Mesothelial cell of epicardium (in vitro differentiated cells): ENCODE results near the gene SRP9. TPM values are rescaled to one million over a fixed set of nuclear protein-coding genes. Genes with fewer than 3 reads are reported as not detected.
"Not testable (repeated sequence)": the region's sequence is repeated elsewhere in the genome, so short reads cannot be mapped to it uniquely, and the experiment has no call there.

Experiments used
- DNase-seq, 2 experiments: peaks; one replicate each; pipeline ENCODE4 v3.0.0; 2021; ENCODE audit warnings: low spot score in 2 of 2; ENCODE audit not compliant: unreplicated experiment in 2 of 2
- H3K27ac Mint-ChIP-seq: 2 replicates; pipeline ENCODE4 v1.8.0; 2021; ENCODE audit warnings: mixed read lengths
- H3K27me3 Mint-ChIP-seq: 2 replicates; pipeline ENCODE4 v1.8.0; 2021; ENCODE audit warnings: low read depth, mixed read lengths
- H3K36me3 Mint-ChIP-seq: 2 replicates; pipeline ENCODE4 v1.8.0; 2021; ENCODE audit warnings: mixed read lengths
- H3K4me1 Mint-ChIP-seq: 2 replicates; pipeline ENCODE4 v1.8.0; 2021; ENCODE audit warnings: mixed read lengths
- H3K4me3 Mint-ChIP-seq: 2 replicates; pipeline ENCODE4 v1.8.0; 2021; ENCODE audit warnings: mild to moderate bottlenecking, moderate library complexity, mixed read lengths
- H3K9me3 Mint-ChIP-seq: 2 replicates; pipeline ENCODE4 v1.8.0; 2021; ENCODE audit warnings: mixed read lengths
- total RNA-seq: library from RNA; stranded (reverse); gene quantifications from 3 replicates; pipeline ENCODE4 v1.2.1, GENCODE V29; 2021
- TF ChIP-seq, protein P1 (sequence below): fragments of 200-600 bp; sonication (generic); IDR thresholded peaks from one replicate; pipeline ENCODE4 v1.5.0; 2021; ENCODE audit warnings: antibody characterized with exemption; ENCODE audit not compliant: unreplicated experiment

SRP9 gene
- total RNA-seq, 1 donor from 2014 or later: 251 TPM

GRCh38 chr1:225812488-225813213, 35.0 kb downstream of the SRP9 start:
- H3K4me3 Mint-ChIP-seq: no peak overlapping the region
- no peaks in the 10 kb centered on the region for H3K9me3 Mint-ChIP-seq
- peaks cover 48% of the 10 kb centered on the region for H3K4me1 Mint-ChIP-seq
- no peaks in the 10 kb centered on the region for H3K27me3 Mint-ChIP-seq
- no peaks in the 10 kb centered on the region for H3K36me3 Mint-ChIP-seq
- TF ChIP-seq, protein P1, sequence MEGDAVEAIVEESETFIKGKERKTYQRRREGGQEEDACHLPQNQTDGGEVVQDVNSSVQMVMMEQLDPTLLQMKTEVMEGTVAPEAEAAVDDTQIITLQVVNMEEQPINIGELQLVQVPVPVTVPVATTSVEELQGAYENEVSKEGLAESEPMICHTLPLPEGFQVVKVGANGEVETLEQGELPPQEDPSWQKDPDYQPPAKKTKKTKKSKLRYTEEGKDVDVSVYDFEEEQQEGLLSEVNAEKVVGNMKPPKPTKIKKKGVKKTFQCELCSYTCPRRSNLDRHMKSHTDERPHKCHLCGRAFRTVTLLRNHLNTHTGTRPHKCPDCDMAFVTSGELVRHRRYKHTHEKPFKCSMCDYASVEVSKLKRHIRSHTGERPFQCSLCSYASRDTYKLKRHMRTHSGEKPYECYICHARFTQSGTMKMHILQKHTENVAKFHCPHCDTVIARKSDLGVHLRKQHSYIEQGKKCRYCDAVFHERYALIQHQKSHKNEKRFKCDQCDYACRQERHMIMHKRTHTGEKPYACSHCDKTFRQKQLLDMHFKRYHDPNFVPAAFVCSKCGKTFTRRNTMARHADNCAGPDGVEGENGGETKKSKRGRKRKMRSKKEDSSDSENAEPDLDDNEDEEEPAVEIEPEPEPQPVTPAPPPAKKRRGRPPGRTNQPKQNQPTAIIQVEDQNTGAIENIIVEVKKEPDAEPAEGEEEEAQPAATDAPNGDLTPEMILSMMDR: no peak
- H3K27ac Mint-ChIP-seq: peak overlapping the region; percentile 50
- no peak for DNase-seq

GRCh38 chr1:225813214-225813964, 35.8 kb downstream of the SRP9 start:
- DNase-seq: no peak
- no peaks in the 10 kb centered on the region for H3K27me3 Mint-ChIP-seq
- no peak overlapping the region for H3K4me3 Mint-ChIP-seq
- H3K9me3 Mint-ChIP-seq: no peaks in the 10 kb centered on the region
- H3K36me3 Mint-ChIP-seq: no peaks in the 10 kb centered on the region
- peaks cover 53% of the 10 kb centered on the region for H3K4me1 Mint-ChIP-seq
- peak overlapping the region; percentile 53 for H3K27ac Mint-ChIP-seq
- TF ChIP-seq, protein P1: no peak

DNA sequence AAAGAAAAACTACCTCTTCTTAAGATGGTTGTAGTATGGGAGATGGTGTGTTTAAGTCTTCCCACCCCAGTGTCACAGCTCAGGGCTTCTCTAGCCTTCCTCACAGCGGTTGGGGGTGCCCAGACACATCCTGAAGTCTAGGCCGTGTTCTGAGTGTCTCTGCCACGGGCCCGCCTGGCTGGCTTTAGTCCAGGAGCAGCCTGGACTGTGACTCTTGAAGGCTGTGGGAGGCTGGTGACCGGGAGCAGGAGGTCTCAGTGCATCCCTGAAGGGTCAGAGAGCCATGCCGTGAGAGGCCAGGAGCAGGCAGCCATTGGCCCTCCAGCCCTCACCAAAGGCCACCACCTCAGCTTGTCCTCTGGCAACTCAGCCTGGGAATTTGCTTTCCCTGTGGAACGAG, 36.8 kb downstream of the SRP9 start:
- Mint-ChIP-seq H3K9me3 (no peaks in the 10 kb centered on the region), H3K4me1 (peaks cover 53% of the 10 kb centered on the region), H3K27me3 (no peaks in the 10 kb centered on the region), H3K4me3 (no peak overlapping the region), H3K36me3 (no peaks in the 10 kb centered on the region), H3K27ac (no peak overlapping the region)
- DNase-seq: no peak
- TF ChIP-seq, protein P1: no peak

- DNase-seq, H3K9me3 Mint-ChIP-seq, H3K27ac Mint-ChIP-seq, H3K27me3 Mint-ChIP-seq, H3K4me3 Mint-ChIP-seq, H3K36me3 Mint-ChIP-seq: not testable (repeated sequence)
- peaks cover 53% of the 10 kb centered on the region for H3K4me1 Mint-ChIP-seq
Measured at GRCh38 chr1:225815090-225815489, 37.5 kb downstream of the SRP9 start.

GRCh38 chr1:225815526-225816178, 38.0 kb downstream of the SRP9 start:
- Mint-ChIP-seq H3K36me3 (no peaks in the 10 kb centered on the region), H3K27ac (peak overlapping the region; percentile 19), H3K4me3 (no peak overlapping the region), H3K4me1 (peaks cover 50% of the 10 kb centered on the region), H3K27me3 (no peaks in the 10 kb centered on the region), H3K9me3 (no peaks in the 10 kb centered on the region)
- TF ChIP-seq, protein P1: no peak
- no peak for DNase-seq
